LNCaP clone FGC (cell line): ENCODE measurements around the gene KIF20B.

Source experiments
- DNase-seq: peaks from one replicate; pipeline ENCODE4 v3.0.0-alpha.2; 2011; ENCODE audit warnings: low read depth
- H3K4me3 ChIP-seq: 2 replicates; pipeline ENCODE4 v1.5.1; 2011; ENCODE audit warnings: mild to moderate bottlenecking, low read depth, low read length, control low read depth
- TF ChIP-seq, protein P1 (sequence below): IDR thresholded peaks from 2 replicates; pipeline ENCODE4 v1.5.1; 2012; ENCODE audit warnings: mild to moderate bottlenecking; ENCODE audit not compliant: control insufficient read depth, insufficient read depth; ENCODE audit errors: extremely low read depth

Gene KIF20B

DNA sequence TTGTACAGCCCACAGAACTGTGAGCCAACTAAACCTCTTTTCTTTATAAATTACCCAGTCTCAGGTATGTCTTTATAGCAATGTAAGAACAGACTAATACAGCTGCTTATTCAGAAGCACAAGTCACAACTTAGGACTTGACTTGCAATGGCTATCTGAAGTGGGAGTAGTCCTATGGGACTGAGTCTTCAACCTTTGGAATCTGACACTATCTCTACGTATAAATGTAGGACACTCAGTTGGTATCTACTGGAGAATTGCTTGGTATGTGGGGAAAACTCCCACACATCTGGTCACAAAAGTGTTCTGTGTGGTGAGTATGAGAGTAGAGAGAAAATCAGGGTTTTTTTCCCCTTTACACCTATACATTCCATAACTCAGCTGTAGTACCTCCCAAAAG is 44.1 kb upstream of the KIF20B start:
- H3K4me3 ChIP-seq = no peak overlapping the region
- TF ChIP-seq, protein P1, sequence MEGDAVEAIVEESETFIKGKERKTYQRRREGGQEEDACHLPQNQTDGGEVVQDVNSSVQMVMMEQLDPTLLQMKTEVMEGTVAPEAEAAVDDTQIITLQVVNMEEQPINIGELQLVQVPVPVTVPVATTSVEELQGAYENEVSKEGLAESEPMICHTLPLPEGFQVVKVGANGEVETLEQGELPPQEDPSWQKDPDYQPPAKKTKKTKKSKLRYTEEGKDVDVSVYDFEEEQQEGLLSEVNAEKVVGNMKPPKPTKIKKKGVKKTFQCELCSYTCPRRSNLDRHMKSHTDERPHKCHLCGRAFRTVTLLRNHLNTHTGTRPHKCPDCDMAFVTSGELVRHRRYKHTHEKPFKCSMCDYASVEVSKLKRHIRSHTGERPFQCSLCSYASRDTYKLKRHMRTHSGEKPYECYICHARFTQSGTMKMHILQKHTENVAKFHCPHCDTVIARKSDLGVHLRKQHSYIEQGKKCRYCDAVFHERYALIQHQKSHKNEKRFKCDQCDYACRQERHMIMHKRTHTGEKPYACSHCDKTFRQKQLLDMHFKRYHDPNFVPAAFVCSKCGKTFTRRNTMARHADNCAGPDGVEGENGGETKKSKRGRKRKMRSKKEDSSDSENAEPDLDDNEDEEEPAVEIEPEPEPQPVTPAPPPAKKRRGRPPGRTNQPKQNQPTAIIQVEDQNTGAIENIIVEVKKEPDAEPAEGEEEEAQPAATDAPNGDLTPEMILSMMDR = no peak
- no peak for DNase-seq

DNA sequence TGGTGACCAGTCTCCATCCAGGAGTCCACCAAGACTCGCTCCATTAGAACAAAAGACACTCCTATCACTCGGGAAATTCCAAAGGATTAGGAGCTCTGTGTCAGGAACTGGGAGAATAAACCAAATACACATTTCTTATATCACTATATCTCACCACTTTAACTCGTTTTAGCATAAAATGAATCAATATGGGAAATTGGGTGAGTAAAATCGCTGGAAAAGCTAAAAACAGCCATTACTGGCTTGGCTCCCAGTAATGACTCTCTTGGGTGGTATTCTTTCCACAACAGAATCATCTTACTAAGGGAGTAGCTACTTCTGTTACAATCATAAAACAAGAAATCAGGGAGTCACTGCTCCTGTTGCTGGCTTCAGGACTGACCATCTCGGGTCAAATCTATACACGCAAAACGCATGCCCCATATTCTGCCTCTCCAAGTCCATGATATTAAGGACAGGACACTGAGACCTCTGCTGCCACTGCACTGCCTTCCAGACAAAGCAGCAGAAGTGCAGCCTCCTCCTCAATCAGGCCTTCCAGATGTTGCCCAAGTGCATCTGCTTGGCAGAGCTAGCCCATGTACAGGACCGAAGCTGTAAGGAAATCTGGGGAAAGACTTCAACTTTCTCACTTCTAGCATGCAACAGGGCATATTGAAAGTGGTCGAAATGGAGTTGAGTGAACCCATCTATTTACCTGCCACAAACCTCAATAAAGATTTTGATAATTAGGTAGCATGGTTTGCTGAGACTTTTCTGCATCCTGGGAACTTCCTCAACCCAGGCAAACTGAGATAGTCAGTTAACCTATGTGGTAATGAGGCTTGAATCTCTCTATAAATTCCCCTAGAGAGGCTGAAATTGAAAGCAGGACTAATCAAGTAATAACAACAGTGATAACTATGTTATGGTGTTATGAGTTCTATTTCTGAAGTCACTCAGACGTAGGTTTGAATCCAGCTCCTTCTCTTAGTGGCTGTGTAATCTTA is 42.0 kb upstream of the KIF20B start:
- no peak for DNase-seq
- TF ChIP-seq, protein P1 = no peak
- H3K4me3 ChIP-seq = no peak overlapping the region

DNA sequence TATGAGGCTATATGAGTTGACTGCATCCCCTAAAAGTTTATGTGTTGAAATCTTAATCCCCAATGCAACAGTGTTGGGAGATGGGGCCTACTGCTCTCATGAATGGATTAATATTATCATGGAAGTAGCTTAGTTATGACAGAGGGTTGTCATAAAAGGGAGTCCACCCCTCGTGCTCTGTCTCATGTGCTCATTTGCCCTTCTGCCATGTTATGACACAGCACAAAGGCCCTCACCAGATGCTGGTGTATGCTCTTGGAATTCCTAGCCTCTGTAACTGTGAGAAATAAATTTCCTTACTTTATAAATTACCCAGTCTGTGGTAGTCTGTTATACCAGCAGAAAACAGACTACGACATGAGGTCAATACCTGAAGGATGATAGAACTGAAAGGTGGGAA is 38.8 kb upstream of the KIF20B start:
- H3K4me3 ChIP-seq = no peak overlapping the region
- TF ChIP-seq, protein P1 = no peak
- DNase-seq = no peak

DNA sequence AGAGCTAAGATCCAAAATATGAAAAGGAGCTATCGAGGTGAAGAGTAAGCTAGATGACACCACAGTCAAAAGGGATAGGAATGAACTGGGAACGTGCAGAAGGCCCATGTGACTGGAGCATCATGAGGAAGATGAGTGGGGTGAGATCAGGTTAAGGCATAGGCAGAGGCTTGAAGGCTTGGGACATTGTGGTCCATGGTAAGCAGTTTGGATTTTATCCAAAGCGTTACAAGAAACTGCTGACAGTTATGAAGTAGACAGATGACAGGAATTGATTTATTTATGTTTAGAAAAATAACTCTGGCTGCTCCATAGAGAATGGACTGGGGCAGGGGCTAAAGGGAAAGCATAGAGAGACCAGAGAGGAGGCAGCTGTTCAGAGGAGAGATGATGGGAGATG is 38.2 kb upstream of the KIF20B start:
- no peak overlapping the region for H3K4me3 ChIP-seq
- TF ChIP-seq, protein P1 = no peak
- DNase-seq = no peak

DNA sequence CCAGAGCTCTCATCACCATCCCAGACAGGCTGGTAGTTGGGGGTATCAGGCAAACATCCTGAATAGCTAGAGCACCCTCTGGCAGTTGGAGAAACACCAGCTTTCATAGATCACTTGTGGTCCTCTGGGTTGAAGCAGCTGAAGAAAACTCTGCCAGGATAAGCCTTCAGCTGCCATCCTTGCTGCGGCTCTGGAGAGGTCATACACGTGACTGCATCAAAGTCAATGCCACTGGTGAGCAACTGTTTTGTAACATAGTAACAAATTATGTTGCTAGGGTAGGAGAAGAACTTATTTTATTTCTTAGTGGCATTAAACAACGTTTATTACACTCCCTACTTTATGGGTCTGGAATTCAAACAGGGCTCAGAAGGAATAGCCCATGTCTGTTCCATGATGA is 37.2 kb upstream of the KIF20B start:
- no peak for DNase-seq
- no peak overlapping the region for H3K4me3 ChIP-seq
- TF ChIP-seq, protein P1 = no peak

DNA sequence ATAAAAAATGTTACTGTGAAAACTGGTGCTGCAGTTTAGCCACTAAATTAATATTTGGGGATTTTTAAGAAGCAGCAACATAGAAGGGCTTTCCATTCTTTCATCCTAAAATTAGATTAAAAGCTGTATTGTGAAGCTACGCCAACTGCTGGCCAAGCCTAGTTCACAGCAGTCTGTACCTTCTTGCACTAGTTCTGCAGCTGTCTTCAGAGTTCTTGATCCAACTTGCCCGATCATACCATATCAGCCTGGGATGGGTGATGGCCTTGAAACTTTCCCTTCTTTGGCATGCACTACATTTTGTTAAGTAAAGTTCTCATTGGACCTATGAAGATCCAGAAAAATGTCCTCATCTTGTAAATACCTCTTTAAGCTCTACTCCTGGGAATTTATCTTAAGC is 36.1 kb upstream of the KIF20B start:
- TF ChIP-seq, protein P1 = no peak
- no peak for DNase-seq

More for the DNA sequence above, 36.1 kb upstream of the KIF20B start:
- no peak overlapping the region for H3K4me3 ChIP-seq
